GM21786 (cell line): ENCODE results near the gene GRM7.

Experiments used
- ATAC-seq: cut with Tn5 transposase; IDR thresholded peaks from one replicate; pipeline ENCODE4 v1.9.1; 2021; ENCODE audit not compliant: unreplicated experiment

Gene GRM7

GRCh38 chr3:7215706-7216105 lies 354.8 kb downstream of the GRM7 start:
- no peak for ATAC-seq

- no peak for ATAC-seq
These were observed 365.5 kb downstream of the GRM7 start for GRCh38 chr3:7226393-7226792.

- ATAC-seq: no peak
These were observed 377.8 kb downstream of the GRM7 start for GRCh38 chr3:7238565-7239295.

GRCh38 chr3:7241584-7242302 lies 380.8 kb downstream of the GRM7 start:
- ATAC-seq: no peak

- no peak for ATAC-seq
These were observed 381.4 kb downstream of the GRM7 start for GRCh38 chr3:7242303-7242635.

GRCh38 chr3:7249493-7250076 lies 388.7 kb downstream of the GRM7 start:
- ATAC-seq: no peak

- no peak for ATAC-seq
These were observed 393.3 kb downstream of the GRM7 start for GRCh38 chr3:7254251-7254650.

- ATAC-seq: no peak
These were observed 400.1 kb downstream of the GRM7 start for GRCh38 chr3:7260975-7261374.

GRCh38 chr3:7263347-7264195 lies 402.7 kb downstream of the GRM7 start:
- no peak for ATAC-seq

- no peak for ATAC-seq
These were observed 403.2 kb downstream of the GRM7 start for GRCh38 chr3:7264196-7264526.

GRCh38 chr3:7265736-7266135 lies 404.8 kb downstream of the GRM7 start:
- ATAC-seq: no peak

GRCh38 chr3:7266551-7266950 lies 405.6 kb downstream of the GRM7 start:
- no peak for ATAC-seq

- ATAC-seq: no peak
These were observed 409.8 kb downstream of the GRM7 start for GRCh38 chr3:7270731-7271130.

- ATAC-seq: no peak
These were observed 410.7 kb downstream of the GRM7 start for GRCh38 chr3:7271631-7272030.

- no peak for ATAC-seq
These were observed 411.3 kb downstream of the GRM7 start for GRCh38 chr3:7272203-7272602.

- ATAC-seq: peak; percentile 64
These were observed 414.5 kb downstream of the GRM7 start for GRCh38 chr3:7275396-7275795.

- no peak for ATAC-seq
These were observed 419.4 kb downstream of the GRM7 start for GRCh38 chr3:7280318-7280717.

GRCh38 chr3:7282988-7283387 lies 422.1 kb downstream of the GRM7 start:
- no peak for ATAC-seq

GRCh38 chr3:7285505-7285904 lies 424.6 kb downstream of the GRM7 start:
- ATAC-seq: no peak

- ATAC-seq: no peak
These were observed 427.2 kb downstream of the GRM7 start for GRCh38 chr3:7288133-7288532.

- no peak for ATAC-seq
These were observed 428.2 kb downstream of the GRM7 start for GRCh38 chr3:7289121-7289520.
